Lower lobe of right lung (tissue), 2 donors: Measurements from ENCODE around the gene NOBOX. TPM values are rescaled to one million over a fixed set of nuclear protein-coding genes. Genes with fewer than 3 reads are reported as not detected.

Experiments used
- ATAC-seq, 2 donors: fragments of 200-7000 bp; cut with Tn5 transposase; one replicate each; pipeline ENCODE4 v1.9.1; 2020 to 2022; ENCODE audit warnings: mild to moderate bottlenecking in 2 of 2, moderate library complexity in 2 of 2
- DNase-seq: peaks from one replicate; pipeline ENCODE4 v3.0.0-alpha.2; 2020
- H3K27ac ChIP-seq: fragments of 200-600 bp; one replicate; pipeline ENCODE4 v1.8.0; 2022
- H3K27me3 ChIP-seq: fragments of 200-600 bp; one replicate; pipeline ENCODE4 v1.8.0; 2022; ENCODE audit warnings: low read depth
- H3K36me3 ChIP-seq: fragments of 200-600 bp; one replicate; pipeline ENCODE4 v1.8.0; 2022; ENCODE audit warnings: mild to moderate bottlenecking
- H3K4me1 ChIP-seq: fragments of 200-600 bp; one replicate; pipeline ENCODE4 v1.8.0; 2022
- H3K4me3 ChIP-seq: fragments of 200-600 bp; one replicate; pipeline ENCODE4 v1.8.0; 2022; ENCODE audit warnings: mild to moderate bottlenecking
- H3K9me3 ChIP-seq: fragments of 200-600 bp; one replicate; pipeline ENCODE4 v1.8.0; 2022
- CTCF ChIP-seq: fragments of 200-600 bp; IDR thresholded peaks from one replicate; pipeline ENCODE4 v1.8.0; 2022; ENCODE audit warnings: antibody characterized with exemption, mild to moderate bottlenecking
- intact Hi-C: fragments of 100-400 bp; cut with DNase I; formaldehyde crosslinking; loops from one replicate; pipeline ENCODE4 v1.11.0; 2022
- total RNA-seq: library from RNA; stranded (reverse); fragmentation: NEBNext Ultra II Directional; extraction: Animal tissue kit (Norgen Biotek cat#: 25700); gene quantifications from one replicate; pipeline ENCODE4 v1.2.1, GENCODE V29; 2021
- donor health status: DM: no; HTN: yes; CAD: no; lungs with severe emphysema.

The NOBOX gene
- total RNA-seq, 1 donor from 2014 or later: not detected

- Histone ChIP-seq H3K36me3 (no peaks in the 10 kb centered on the region), H3K27ac (no peak overlapping the region), H3K27me3 (no peaks in the 10 kb centered on the region), H3K4me3 (no peak overlapping the region), H3K9me3 (no peaks in the 10 kb centered on the region), H3K4me1 (peaks cover 2% of the 10 kb centered on the region)
- ATAC-seq (peak in 1 of 2 donors; percentile 13), DNase-seq (no peak)
- intact Hi-C loops: no loop called here
- no peak for TF ChIP-seq CTCF
Measured at GRCh38 chr7:144397086-144397485, 6.4 kb downstream of the NOBOX start.

GRCh38 chr7:144391823-144392255, 11.7 kb downstream of the NOBOX start:
- Histone ChIP-seq H3K4me1 (peaks cover 17% of the 10 kb centered on the region), H3K4me3 (no peak overlapping the region), H3K9me3 (no peaks in the 10 kb centered on the region), H3K36me3 (no peaks in the 10 kb centered on the region), H3K27me3 (no peaks in the 10 kb centered on the region), H3K27ac (no peak overlapping the region)
- DNase-seq: no peak
- intact Hi-C loops: no loop called here
- TF ChIP-seq CTCF: peak; percentile 74
- ATAC-seq: peak; percentile 76 to 83

- no peak overlapping the region for H3K27ac ChIP-seq
- TF ChIP-seq CTCF: no peak
- no peak overlapping the region for H3K4me3 ChIP-seq
- H3K27me3 ChIP-seq: no peaks in the 10 kb centered on the region
- H3K36me3 ChIP-seq: no peaks in the 10 kb centered on the region
- no peak for DNase-seq
- ATAC-seq: no peak
- intact Hi-C loops: no loop called here
- H3K4me1 ChIP-seq: peaks cover 17% of the 10 kb centered on the region
- no peaks in the 10 kb centered on the region for H3K9me3 ChIP-seq
Measured at GRCh38 chr7:144391014-144391413, 12.5 kb downstream of the NOBOX start.

GRCh38 chr7:144390481-144390880, 13.0 kb downstream of the NOBOX start:
- Histone ChIP-seq H3K27me3 (no peaks in the 10 kb centered on the region), H3K9me3 (no peaks in the 10 kb centered on the region), H3K4me3 (no peak overlapping the region), H3K4me1 (peaks cover 17% of the 10 kb centered on the region), H3K36me3 (no peaks in the 10 kb centered on the region), H3K27ac (no peak overlapping the region)
- DNase-seq (no peak), ATAC-seq (no peak)
- intact Hi-C loops: no loop called here
- TF ChIP-seq CTCF: no peak

GRCh38 chr7:144388950-144389349, 14.5 kb downstream of the NOBOX start:
- ATAC-seq: no peak

More at GRCh38 chr7:144388950-144389349, 14.5 kb downstream of the NOBOX start:
- Histone ChIP-seq H3K27ac (no peak overlapping the region), H3K27me3 (no peaks in the 10 kb centered on the region), H3K4me1 (peaks cover 17% of the 10 kb centered on the region), H3K9me3 (no peaks in the 10 kb centered on the region), H3K36me3 (no peaks in the 10 kb centered on the region), H3K4me3 (no peak overlapping the region)
- TF ChIP-seq CTCF: no peak
- intact Hi-C loops: no loop called here
- DNase-seq: no peak
